GM12874 (cell line): Measurements from ENCODE around the gene FAM98C.

Experiments
- TF ChIP-seq, protein P1 (sequence below): IDR thresholded peaks from 2 replicates; pipeline ENCODE4 v1.5.1; 2011; ENCODE audit warnings: low read depth, mild to moderate bottlenecking, control low read depth, low read length, moderate library complexity; ENCODE audit not compliant: insufficient read depth

The FAM98C gene

GRCh38 chr19:38374332-38375097, 28.4 kb upstream of the FAM98C start, which contains the start of gene PSMD8:
Gene PSMD8, plus strand, starts transcription at chr19:38374571. Its CDS starts 31 bp downstream, at chr19:38374602.
- TF ChIP-seq, protein P1, sequence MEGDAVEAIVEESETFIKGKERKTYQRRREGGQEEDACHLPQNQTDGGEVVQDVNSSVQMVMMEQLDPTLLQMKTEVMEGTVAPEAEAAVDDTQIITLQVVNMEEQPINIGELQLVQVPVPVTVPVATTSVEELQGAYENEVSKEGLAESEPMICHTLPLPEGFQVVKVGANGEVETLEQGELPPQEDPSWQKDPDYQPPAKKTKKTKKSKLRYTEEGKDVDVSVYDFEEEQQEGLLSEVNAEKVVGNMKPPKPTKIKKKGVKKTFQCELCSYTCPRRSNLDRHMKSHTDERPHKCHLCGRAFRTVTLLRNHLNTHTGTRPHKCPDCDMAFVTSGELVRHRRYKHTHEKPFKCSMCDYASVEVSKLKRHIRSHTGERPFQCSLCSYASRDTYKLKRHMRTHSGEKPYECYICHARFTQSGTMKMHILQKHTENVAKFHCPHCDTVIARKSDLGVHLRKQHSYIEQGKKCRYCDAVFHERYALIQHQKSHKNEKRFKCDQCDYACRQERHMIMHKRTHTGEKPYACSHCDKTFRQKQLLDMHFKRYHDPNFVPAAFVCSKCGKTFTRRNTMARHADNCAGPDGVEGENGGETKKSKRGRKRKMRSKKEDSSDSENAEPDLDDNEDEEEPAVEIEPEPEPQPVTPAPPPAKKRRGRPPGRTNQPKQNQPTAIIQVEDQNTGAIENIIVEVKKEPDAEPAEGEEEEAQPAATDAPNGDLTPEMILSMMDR = peak; percentile 38; the same call in 1 of the 2 replicates

DNA sequence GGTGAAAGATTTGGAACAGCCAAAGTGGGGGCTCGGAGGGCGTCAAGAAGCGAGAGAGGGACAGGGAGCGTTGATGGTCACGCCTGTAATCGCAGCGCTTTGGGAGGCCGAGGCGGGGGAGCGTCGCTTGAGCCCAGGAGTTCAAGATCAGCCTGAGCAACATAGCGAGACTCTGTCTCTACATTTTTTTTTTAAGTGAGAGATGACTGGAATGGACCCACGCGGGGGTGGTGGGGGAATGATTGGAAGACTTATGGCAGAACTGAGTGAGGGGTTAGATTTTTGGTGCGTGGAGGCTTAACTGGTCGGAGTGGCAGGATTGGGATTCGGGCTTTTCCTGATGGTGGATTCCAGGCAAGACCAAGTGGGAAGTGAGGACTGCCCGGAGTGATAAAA, 27.8 kb upstream of the FAM98C start:
- TF ChIP-seq, protein P1 = no peak

GRCh38 chr19:38375748-38376147, 27.1 kb upstream of the FAM98C start:
- TF ChIP-seq, protein P1 = no peak

GRCh38 chr19:38376576-38376975, 26.3 kb upstream of the FAM98C start:
- TF ChIP-seq, protein P1 = no peak

- TF ChIP-seq, protein P1 = no peak
Measured at GRCh38 chr19:38377052-38377451, 25.8 kb upstream of the FAM98C start.

GRCh38 chr19:38378866-38379265, 24.0 kb upstream of the FAM98C start:
- TF ChIP-seq, protein P1 = no peak

DNA sequence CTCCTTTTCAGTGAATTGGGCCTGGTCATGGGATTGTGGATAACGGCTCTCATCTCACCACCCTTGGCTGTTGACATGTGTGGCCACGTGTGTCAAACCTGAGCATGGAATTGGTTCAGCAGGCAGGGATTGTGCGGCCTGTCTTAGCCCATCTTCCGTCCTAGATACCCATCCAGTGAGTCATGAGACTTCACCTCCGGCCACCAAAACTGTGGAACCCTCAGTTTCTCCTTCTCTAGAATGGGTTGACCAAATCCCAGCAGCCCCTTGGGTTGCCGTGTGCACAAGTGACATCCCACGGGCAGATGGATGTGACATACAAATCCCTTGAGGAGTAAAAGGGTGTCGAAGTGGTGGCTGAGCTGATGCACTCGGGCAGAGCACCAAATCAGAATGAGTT, 21.8 kb upstream of the FAM98C start:
- TF ChIP-seq, protein P1 = no peak
